ENCODE data around the gene LHX2.
A peak's percentile ranks its signal among the peaks of the same experiment; 100 is the strongest.

LHX2 gene

DNA sequence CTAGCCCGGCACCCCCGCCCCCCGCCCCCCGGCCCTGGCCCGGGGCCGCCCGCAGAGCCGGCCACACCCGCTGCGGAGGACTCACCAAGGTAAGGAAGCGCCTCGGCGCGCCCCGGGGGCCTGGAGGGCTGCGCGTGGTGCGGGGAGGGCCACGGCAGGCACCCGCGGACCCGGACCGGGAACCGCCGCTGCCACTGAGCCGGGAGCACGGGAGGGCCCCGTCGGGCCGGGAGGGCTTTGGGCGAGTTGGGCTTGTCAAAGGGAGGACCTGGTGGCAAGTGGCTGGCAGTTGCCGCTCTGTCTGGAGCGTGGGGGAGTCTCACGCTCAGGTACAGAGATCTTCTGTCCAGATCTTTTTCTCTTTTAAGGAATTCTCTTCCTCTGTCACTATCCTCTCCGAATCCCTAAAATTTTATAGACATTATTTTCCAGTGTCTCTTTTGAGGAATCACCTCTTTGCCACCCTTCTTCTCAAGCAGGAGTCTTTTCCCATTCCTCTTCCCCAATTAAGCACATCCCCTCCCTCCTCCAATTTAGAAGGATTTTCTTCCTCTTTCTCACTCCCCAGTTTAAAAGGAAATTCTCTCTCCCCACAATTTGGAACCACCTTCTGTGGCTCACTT, 11.3 kb upstream of the LHX2 start:
- no peak for DNase-seq

DNA sequence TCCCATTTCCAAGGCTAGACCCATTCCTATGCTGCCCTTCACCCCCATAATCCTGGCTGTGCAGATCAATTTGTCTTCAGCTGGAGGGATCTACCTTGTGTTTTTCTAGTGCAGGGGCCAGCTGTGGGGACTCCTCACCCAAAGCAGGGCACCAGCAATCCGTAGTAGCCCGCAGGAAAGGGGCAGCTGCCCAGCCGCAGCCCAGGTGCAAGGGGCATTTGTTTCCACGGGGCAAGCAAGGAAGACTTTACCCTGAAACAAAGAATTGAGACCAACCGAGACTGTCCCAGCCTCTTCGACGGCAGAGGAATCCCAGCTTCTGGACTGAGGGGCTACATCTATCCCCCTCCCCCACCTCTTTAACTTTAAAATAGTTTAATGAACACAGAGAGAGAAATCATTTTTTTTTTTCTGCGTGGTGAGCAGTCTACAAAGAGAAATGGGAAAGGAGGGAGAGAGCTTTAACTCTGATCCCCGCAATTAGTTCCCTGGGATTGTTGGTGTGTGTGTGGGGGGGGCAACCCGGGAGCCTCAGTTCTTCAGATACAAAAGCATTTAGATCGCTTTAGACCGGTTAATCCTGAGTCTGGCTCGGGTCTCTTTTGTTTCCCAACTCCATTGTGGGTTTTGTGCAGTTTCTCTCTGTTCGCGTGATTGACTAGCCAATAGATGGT, 10.6 kb upstream of the LHX2 start:
- no peak for DNase-seq

DNA sequence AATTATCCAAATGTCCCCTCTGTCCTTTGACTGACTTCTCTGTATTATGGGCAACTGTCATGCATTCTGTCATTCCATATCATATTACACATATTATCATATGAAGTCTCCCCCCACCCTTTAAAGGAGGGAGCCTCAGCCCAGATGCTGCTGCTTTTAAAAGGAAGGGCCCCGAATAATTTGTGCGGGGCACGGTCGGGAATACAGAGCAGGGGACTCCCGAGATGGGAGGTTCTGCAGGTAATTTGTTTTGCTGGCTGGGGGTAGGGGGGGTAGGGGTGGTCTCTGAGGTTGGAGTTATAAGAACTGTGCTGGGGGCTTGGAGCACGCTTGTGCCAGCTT, 10.1 kb upstream of the LHX2 start:
- DNase-seq, result no peak

DNA sequence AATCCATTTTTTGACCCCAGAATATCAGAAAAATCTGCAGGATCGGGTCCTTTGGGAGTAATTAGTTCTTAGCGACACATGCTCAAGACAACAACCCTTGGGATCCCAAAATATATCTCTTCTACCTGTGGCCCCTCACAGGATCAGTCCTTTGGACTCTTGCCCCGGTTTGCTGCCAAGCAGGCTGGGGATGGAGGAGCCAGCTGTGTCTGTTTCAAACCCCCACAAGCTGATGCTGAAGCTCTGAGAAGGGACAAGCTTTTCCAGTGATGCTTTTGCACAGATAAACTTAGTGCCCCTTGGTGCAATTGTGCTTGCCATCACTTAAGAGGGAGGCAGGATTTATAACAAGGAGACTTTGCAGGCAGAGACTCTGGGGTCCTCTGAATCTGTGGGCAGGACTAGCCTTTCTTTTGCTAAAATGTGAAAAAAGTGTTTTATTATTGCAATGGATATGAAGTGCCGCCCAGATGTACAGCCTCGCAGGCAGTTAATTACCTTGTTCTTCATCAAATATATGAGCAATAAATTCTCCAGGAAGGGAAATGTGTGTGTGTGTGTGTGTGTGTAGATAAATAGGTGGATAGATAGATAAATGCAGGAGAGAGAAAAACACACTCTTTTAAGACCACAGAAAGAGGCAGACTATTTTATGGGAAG, 9.6 kb upstream of the LHX2 start:
- DNase-seq, result no peak

DNA sequence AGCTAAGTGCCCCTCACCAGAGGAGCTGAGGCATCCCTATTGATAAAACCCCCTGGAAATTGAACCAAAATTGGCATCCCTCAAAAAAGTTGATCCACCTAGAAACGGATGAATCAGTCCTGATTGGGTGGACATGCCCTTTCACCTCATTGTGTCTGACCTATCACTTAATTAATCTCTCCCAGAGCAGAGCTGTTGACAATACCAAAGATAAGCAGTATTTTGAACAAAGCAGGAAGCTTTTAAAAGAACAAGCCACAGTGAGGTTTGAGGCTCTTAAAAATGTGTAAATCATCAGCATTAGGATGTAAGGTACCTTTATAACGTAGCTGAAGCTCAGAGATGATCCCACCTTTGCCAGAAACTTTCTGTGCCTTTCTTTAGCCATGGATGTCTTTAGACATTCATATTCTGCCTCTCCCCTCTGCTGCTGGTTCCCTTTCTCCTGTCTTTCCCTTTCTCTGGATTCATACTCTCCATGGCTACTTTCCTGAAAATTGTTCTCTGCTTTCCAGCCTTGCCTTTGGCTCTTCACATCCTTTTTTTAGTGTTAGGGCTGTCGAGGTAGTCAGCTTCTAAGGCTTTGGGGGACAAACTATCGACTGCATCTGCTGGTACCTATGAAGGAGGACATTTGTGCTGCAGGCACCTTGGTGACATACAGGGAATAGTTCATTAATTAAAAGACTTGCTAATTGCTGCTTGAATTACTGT, 7.8 kb upstream of the LHX2 start:
- DNase-seq, result no peak

DNA sequence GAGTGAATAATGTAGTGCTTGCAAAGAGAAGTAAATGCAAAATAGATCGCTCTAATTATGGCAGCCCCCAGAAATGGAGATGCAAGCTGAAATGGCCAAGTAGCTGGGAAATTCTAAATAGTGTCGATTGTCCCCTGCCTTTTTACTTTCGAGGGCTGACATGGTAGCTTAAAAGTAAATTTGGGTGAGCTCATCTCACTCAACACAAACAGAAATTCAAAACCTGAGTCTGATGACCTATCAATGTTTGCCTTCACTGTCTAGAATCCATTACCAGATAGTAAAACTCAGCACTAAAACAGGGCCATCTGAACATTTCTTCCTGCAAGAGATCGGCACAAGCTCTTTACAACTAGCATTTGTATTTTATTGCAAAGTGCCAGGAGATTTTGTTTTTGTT, 7.0 kb upstream of the LHX2 start:
- DNase-seq, result no peak

DNA sequence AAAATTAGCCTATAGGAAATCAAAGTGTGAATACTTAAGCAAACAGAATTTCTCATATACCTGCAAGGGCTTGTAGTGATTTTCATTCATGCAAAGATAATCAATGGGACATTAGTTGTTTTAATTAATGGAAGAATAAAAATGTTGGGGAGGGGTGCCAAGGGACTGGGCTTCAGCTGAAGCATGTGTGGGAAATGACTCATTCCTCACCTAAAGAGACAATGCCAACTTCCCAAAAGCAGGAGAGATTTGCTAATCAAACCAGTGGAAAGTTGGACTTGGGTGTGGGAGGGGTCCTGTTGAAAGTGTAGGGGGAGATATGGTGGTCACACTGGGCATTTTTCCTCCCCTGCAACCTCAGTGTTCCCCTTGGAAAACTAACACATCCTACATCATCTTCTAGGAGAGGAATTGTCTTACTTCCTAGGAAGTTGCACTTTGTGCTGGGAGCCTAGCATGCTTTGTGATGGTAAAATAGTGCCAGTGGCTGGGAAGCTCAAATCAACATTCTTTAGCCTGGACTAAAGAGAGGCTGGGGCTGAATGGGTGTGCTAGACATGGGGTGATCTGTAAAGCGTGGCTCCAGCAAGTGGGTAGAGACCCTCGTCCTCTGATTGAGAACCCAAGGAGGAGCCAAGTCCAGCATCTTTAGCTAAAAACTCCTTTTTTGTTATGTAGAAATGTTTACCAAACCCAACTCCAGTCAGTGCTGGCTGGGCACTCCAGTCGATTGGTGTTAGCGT, 6.4 kb upstream of the LHX2 start:
- no peak for DNase-seq

DNA sequence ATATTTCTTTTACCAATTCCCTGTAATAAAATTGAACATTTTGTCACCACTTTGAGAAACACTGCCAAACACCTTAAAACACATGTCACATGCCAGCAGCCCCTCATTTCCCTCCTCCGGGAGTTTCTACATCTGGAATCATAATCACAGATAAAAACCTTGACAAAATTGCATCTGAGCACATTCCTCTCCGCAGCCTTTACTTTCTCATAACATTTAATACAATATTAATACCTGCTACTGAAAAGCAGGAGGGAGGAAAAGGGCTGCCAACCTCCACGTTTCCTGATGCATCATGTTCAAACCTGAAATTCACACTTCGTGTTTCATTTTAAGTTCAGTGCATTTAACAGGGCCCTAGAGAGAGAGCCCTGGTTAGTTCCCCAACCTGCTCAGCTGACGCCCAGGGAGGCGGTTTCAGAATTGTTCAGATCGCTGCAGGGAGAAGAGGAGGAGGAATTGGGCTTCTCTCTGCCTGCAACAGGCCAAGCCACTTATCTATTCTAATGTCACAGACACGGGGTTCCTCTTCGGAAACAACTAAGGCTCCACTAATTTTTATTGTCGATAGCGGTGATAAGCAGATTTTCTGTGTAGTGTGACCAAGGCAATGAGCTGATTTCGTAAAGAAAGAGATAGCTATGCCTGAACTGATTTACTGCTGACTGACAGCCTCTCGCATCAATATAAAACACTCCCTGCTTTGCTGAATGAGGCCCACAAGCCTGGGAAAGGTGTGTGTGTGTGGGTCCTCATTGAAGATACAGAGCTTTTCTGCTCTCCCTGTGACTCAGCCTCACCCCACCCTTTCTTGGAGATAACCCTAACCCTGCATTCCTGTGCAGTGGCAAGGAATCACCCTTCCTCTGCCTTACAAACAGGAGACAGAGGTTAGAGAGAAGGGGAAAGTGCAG, 4.9 kb upstream of the LHX2 start:
- no peak for DNase-seq

DNA sequence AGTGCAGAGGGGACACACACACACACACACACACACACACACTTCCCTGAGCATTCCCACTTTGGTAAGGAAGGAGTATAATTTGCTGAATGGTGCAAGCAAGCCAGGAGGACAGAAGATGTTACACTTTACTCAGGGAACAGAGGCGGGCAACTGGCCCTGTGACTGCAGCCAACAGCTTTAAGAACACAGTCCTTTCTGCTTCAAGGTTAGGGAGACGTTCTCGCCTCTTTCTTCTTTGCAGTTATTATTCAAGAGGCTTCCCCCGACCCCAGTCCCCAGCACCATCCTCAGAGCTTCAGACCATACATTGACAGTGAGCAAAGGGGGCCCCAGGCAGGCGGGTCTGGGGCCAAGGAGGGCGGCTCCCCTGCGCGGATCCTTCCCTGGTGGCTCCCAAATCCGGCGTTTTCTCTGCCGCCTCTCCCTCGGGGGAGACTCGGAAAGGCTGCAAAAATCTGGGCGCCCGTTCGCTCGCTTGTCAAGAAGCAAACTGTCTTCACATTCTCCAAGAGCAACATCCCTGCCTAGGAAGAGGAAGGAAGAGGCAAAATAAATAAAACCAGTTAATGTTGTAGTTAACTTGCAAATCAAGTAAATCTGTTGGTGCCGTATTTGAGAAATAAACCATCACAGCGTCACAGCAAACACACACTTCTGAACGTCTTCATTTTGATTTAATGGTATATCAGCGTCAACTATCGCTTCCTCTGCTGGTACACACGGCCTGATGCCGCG, 3.8 kb upstream of the LHX2 start:
- no peak for DNase-seq

DNA sequence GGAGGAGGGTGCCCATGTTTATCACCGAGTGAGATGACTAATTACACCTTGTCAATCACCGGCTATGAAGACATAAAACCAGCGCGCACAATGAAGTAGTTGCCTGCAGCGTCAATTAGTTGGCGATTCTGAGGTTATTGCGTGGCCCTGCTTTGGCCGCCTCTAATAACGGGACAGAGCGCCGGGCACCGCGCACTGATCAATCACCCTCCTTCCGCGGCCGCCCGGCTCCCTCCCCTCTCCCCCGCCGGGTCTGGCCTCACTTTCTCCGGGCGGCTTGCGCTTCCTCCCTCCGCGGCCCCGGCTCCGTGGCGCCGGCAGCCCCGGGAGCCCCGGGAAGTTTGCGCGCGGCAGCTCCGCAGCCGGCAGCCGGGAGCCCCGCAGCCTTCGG, 3.3 kb upstream of the LHX2 start:
- no peak for DNase-seq

DNA sequence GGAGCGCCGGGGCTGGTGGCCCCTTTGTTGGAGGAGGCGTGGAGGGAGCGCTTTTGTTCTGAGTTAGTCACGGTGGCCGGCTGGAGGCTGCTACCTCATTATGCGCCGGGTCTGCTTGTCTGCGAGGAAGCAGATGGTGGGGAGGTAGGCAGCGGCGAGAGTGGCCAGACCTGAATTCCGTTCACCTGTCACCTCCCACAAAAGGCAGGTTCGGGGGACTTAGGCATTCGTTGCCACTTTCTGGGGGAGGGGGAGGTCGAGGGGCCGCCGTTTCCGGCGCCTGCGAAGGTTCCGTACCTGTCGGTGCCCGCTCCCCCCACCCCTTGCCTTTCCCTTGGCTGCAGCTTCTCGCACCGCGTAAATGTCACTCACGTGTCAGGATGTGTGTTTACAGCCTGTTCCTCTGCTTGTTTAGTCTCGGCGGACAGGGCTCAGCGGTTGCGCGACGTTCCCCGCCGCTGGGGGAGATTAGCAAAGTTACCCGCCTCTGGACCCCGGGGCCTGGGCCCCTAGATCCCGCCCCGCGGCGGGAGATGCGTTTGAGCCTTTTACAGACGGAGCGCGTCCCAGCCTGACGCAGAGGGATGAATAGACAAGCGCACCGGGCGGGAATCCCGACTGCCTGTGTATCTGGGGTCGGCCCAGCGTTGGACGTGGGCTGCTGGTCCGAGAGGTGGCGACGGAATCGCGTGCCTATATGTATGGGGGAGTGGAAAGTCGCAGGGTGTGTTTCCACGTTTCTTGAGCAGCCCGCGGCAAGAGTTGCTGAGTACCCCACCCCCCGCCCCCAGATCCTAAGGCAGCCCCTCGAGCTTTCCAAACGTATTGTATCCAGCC, 2.7 kb upstream of the LHX2 start:
- peak; percentile 15 for DNase-seq

DNA sequence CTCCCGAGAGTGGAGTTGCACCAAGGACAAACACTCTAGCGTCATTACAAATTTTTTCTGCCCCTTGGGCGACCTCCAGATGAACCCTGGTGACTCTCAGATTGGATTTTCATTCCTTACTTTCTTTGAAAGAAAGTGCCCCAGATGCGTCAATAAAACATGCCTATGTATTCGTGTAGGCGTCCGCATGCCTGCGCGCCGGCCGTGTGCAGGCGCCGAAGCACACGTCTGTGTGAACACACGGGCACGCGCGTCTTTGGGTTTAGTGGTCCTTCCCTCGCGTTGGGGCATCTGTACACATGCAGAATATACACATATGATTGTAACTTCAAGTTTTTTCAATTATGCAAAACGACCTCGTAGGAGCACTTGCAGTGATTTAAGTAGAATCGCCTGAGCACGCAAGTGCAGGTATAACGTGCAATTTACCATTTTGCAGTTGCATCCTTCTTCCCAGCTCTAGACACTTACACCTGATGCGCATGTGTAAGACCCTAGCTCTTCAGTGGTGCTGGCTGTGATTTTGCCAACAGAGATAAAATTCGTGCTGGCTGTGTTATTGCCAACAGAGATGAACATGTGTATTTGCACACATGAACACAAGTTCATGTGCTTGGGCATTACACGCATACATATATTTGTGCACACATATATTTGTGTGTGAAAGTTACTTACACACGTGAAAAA, 1.9 kb upstream of the LHX2 start:
- DNase-seq, result no peak

DNA sequence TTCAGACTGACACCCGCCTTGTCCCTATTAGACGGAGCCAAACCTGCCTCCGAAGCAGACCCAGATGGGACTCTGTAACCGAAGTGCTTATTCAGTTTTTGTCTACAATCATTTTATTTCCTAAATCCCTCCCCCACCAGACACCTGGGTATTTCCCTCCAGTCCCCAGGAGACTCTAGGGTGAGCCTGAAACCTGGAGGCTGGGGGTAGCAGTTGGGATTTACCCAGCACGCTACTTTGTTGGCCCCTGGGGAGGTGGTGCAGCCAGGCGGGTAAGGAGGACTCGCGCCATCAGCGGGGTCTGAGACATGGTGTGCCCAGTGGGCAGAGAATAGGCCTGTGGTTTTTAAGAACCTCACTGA, 1.3 kb upstream of the LHX2 start:
- no peak for DNase-seq

DNA sequence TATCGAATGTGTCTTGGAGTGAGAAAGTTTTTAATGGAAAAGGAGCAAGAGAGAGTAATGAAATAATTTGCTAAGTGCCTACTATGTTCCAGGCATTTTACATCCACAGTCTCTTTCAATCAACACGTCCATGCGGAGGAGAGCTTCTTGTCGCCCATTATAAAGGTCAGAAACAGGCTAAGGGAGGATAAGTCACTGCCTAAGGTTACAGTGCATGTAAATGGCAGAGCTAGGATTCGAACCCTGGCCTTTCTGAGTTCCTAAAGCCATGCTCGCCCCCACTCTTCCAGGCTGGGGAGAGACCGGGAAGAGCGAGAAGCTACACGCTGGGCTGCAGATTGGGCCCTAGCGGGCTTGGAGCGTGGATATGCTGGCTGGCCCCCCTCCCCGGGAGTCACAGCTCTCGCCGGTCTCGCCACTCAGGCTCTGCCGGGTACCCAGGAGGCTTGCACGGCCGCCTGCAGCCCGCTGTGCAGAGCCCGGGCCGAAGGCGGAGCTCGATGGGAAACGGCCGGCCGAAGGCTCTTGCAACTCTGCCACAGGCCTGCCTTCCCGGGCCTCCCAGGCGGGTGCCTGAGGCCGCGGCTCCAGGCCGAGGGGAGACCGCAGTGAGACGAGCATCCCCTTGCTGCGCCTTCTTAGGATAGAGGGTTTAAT, 775 bp upstream of the LHX2 start:
- no peak for DNase-seq

DNA sequence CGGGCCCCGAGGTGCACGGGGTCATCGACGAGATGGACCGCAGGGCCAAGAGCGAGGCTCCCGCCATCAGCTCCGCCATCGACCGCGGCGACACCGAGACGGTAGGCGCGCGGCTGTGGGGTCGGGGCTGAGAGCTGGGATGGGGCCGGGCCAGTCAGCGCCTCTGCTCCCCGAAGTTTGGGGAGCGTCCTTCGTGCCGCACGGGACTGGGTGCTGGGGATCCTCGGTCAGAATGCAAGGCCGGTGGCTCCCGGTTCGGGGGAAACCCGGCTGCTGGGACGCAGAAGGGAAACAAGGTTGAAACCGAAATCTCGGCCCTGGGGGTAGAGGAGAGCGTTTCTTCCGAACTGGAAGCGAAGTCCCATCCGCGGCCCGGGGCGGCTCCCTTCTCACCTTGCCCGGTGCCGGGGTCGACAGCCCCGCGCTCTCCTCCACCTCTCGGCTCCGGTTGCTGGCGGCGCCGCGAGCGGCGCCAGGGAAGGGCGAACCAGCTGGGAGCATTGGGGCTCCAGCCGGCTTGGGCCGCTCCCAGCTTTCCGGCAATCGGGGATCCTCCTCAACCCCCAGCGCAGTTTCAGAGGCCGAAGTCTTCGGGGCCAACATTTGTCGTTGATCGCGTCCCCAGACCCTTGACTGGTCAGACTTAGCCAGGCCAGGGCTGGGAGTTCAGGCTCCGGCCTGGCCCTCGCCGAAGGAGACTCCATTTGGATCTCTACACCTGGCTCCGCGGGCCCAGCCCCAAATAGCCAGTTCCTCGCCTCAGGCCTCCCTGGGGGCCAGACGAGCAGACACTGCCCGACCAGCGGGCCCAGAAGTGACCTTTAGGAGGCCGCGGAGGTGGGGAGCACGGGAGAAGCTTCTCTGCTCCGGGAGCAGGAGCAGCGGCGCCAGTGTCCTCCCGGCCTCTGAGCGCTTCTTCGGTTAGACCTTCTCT, 1.1 kb downstream of the LHX2 start:
- no peak for DNase-seq

DNA sequence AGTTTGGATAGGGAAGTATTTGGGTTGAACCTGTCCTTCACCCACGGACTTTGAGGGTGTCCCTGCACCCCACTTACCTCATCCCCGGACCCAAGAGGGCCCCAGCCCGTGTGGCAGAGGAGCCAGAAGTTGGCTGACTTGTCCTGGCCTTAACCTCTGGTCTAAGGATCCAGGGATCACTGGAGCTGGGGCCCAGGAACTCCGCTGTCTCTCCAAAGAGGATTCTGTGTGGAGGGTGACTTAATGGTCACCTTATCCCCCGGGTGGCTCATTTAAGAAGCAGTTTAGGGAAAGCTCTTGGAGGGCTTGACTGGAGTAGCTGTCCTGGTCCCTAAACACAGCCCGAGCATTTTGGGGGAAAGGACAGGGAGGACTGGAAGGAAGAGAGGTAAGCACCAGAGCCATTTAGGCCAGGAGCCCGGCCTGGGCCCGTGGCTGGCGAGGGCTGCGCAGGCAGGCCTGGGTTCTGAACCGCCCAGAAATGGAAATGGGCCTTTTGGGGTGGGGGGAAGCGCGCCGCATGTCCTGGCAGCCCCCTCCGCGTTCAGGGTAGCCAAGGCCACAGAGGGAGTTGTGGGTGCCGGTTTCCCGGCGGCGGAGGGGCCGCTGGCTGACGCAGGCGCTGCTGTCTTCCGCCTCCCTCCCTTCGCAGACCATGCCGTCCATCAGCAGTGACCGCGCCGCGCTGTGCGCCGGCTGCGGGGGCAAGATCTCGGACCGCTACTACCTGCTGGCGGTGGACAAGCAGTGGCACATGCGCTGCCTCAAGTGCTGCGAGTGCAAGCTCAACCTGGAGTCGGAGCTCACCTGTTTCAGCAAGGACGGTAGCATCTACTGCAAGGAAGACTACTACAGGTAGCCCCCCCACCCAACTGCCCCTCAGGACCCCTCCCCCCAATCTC, 2.0 kb downstream of the LHX2 start:
- no peak for DNase-seq
